Smooth muscle cell (in vitro differentiated cells): ENCODE data around the gene JAZF1. TPM values are rescaled to one million over a fixed set of nuclear protein-coding genes. Genes with fewer than 3 reads are reported as not detected.

Experiments
- DNase-seq: peaks from one replicate; lab custom pipeline; 2025; ENCODE audit not compliant: unreplicated experiment; lab: John Stamatoyannopoulos, UW
- H2AFZ ChIP-seq: fragments of 200-600 bp; sonication (generic); 2 replicates; pipeline ENCODE4 v1.6.0; 2016; ENCODE audit warnings: antibody characterized with exemption, low read depth, mild to moderate bottlenecking
- H3F3A ChIP-seq: fragments of 200-600 bp; sonication (generic); 2 replicates; pipeline ENCODE4 v1.6.0; 2017; ENCODE audit warnings: antibody characterized with exemption, low read depth
- H3K27ac ChIP-seq: fragments of 200-600 bp; sonication (generic); 2 replicates; pipeline ENCODE4 v1.5.1; 2016; ENCODE audit warnings: low read depth, mild to moderate bottlenecking
- H3K27me3 ChIP-seq: fragments of 200-600 bp; sonication (generic); 2 replicates; pipeline ENCODE4 v1.6.1; 2016; ENCODE audit warnings: low read depth, mild to moderate bottlenecking
- H3K36me3 ChIP-seq: fragments of 200-600 bp; sonication (generic); 2 replicates; pipeline ENCODE4 v1.5.1; 2016; ENCODE audit warnings: low read depth
- H3K4me1 ChIP-seq: fragments of 200-600 bp; sonication (generic); 2 replicates; pipeline ENCODE4 v1.5.1; 2016; ENCODE audit warnings: low read depth
- H3K4me2 ChIP-seq: fragments of 200-600 bp; sonication (generic); 2 replicates; pipeline ENCODE4 v1.6.0; 2016; ENCODE audit warnings: mild to moderate bottlenecking
- H3K4me3 ChIP-seq: fragments of 200-600 bp; sonication (generic); 2 replicates; pipeline ENCODE4 v1.5.1; 2016; ENCODE audit warnings: mild to moderate bottlenecking
- H3K79me2 ChIP-seq: fragments of 200-600 bp; sonication (generic); 2 replicates; pipeline ENCODE4 v1.6.0; 2016; ENCODE audit warnings: low read depth, mild to moderate bottlenecking
- H3K9ac ChIP-seq: fragments of 200-600 bp; sonication (generic); 2 replicates; pipeline ENCODE4 v1.6.0; 2016; ENCODE audit warnings: low read depth
- H3K9me3 ChIP-seq: fragments of 200-600 bp; sonication (generic); replicated peaks from 2 replicates; pipeline ENCODE4 v1.5.1; 2016; ENCODE audit warnings: low read depth
- H4K20me1 ChIP-seq: fragments of 200-600 bp; sonication (generic); 2 replicates; pipeline ENCODE4 v1.6.0; 2016; ENCODE audit warnings: low read depth
- CTCF ChIP-seq: fragments of 200-600 bp; sonication (generic); IDR thresholded peaks from 2 replicates; pipeline ENCODE4 v1.5.1; 2017; ENCODE audit warnings: borderline replicate concordance, mild to moderate bottlenecking, antibody characterized with exemption; ENCODE audit not compliant: insufficient read depth, poor library complexity, severe bottlenecking
- WGBS: methylation state at CpG from one replicate; pipeline ENCODE4 v1.1.7; 2016; ENCODE audit warnings: low lambda C conversion rate; 5-methylcytosine and 5-hydroxymethylcytosine counted together
- polyA plus RNA-seq: library from polyadenylated mRNA; unstranded; fragments of >200 nt; fragmentation: Nextera tagmentation; extraction: Ambion mirVana; gene quantifications from 2 replicates; pipeline ENCODE4 v1.2.1, GENCODE V29; 2016
- total RNA-seq: library from RNA; depleted of rRNA; stranded (reverse); fragments of >200 nt; gene quantifications from 2 replicates; pipeline ENCODE4 v1.2.3, GENCODE V29; 2014

Gene JAZF1
- total and polyA plus RNA-seq, 2 experiments from 2014 or later: 17.4 to 18.0 TPM

GRCh38 chr7:27933671-27934565 is 246.7 kb downstream of the JAZF1 start:
- Histone ChIP-seq H3K79me2 (no peaks in the 10 kb centered on the region), H3F3A (no peaks in the 10 kb centered on the region), H3K4me1 (peaks cover 8% of the 10 kb centered on the region), H2AFZ (no peak overlapping the region), H4K20me1 (no peaks in the 10 kb centered on the region), H3K27ac (no peak overlapping the region), H3K9ac (no peak overlapping the region), H3K4me2 (no peak overlapping the region), H3K4me3 (no peak overlapping the region), H3K9me3 (no peaks in the 10 kb centered on the region), H3K36me3 (no peaks in the 10 kb centered on the region), H3K27me3 (no peaks in the 10 kb centered on the region)
- WGBS: 45% methylated on average over 3 of the region's 3 CpGs
- no peak for DNase-seq
- peak; percentile 44 for TF ChIP-seq CTCF

- no peaks in the 10 kb centered on the region for H4K20me1 ChIP-seq
- no peak overlapping the region for H3K4me2 ChIP-seq
- H3K27ac ChIP-seq: no peak overlapping the region
- H3K4me1 ChIP-seq: peaks cover 8% of the 10 kb centered on the region
- H3K79me2 ChIP-seq: no peaks in the 10 kb centered on the region
- H3F3A ChIP-seq: no peaks in the 10 kb centered on the region
- H3K9me3 ChIP-seq: no peaks in the 10 kb centered on the region
- TF ChIP-seq CTCF: no peak
- no peak overlapping the region for H3K4me3 ChIP-seq
- no peaks in the 10 kb centered on the region for H3K27me3 ChIP-seq
- H2AFZ ChIP-seq: no peak overlapping the region
- no peak for DNase-seq
- no peaks in the 10 kb centered on the region for H3K36me3 ChIP-seq
- H3K9ac ChIP-seq: no peak overlapping the region
These were observed 249.6 kb downstream of the JAZF1 start for GRCh38 chr7:27930910-27931476.

- no peak for TF ChIP-seq CTCF
- H3K4me1 ChIP-seq: peaks cover 8% of the 10 kb centered on the region
These were observed 251.5 kb downstream of the JAZF1 start for GRCh38 chr7:27929127-27929526.

More at GRCh38 chr7:27929127-27929526, 251.5 kb downstream of the JAZF1 start:
- no peaks in the 10 kb centered on the region for H3K79me2 ChIP-seq
- H3K9ac ChIP-seq: no peak overlapping the region
- no peaks in the 10 kb centered on the region for H3K27me3 ChIP-seq
- no peaks in the 10 kb centered on the region for H4K20me1 ChIP-seq
- no peak overlapping the region for H2AFZ ChIP-seq
- no peaks in the 10 kb centered on the region for H3K9me3 ChIP-seq
- no peak for DNase-seq
- H3K36me3 ChIP-seq: no peaks in the 10 kb centered on the region
- H3F3A ChIP-seq: no peaks in the 10 kb centered on the region
- no peak overlapping the region for H3K4me3 ChIP-seq
- H3K27ac ChIP-seq: no peak overlapping the region
- 92% methylated on average over 3 of the region's 3 CpGs for WGBS
- no peak overlapping the region for H3K4me2 ChIP-seq
